Activated effector memory CD4-positive, alpha-beta T cell treated with Interleukin-2 at 50 U/mL for 16 hours (primary cell): ENCODE measurements around the gene CNPY4.

Experiments
- DNase-seq: peaks from one replicate; pipeline ENCODE4 v3.0.0-alpha.2; 2020

The CNPY4 gene

DNA sequence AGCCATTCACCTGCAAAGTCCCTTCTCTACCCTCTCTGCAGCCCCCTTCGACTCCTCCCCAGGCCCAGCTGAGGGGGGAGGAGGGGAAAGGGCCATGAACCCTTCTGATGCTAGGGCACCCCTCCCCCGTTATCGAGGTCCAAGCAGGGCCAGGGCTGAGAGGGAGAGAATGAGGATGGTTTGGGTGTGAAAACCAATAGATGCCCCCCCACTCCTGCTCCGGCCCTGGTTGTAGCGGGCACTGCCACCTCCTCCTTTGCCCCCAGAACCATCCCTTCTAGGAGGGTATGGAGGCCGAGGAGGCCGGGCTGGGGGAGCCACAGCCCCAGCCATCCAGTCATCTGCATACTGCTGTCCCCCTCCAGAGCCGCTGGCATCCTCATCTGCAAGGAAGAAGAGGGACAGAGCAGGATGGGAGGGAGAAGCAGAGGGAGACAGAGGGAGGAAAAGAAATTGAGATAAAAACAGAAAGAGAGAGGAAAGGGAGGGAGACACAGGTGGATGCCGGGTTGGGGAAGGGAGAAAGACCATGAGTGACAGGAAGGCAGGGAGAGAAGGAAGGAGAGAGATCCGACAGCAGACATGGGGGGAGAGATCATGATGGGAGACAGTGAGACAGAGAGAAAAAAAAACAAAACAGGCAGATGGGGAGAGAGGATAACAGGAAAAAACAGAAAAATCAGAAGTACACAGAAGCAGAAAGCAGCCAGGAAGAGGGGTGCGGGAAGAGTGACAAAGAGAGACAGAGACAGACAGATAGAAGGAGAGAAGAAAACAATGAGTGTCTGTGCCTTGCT, 50.9 kb downstream of the CNPY4 start:
- no peak for DNase-seq

GRCh38 chr7:100171087-100171681, 51.8 kb downstream of the CNPY4 start:
- DNase-seq = no peak

GRCh38 chr7:100171840-100172239, 52.4 kb downstream of the CNPY4 start:
- DNase-seq = no peak

GRCh38 chr7:100173806-100174495, 54.5 kb downstream of the CNPY4 start:
- no peak for DNase-seq

- no peak for DNase-seq
Observed at GRCh38 chr7:100174582-100174981, 55.1 kb downstream of the CNPY4 start.
